K562 (cell line): ENCODE measurements around the gene DIS3L2.

Source experiments
- CBFA2T3 ChIP-seq: fragments of 450-650 bp; IDR thresholded peaks from 2 replicates; pipeline ENCODE4 v1.6.1; 2017
- CHCHD3 ChIP-seq: fragments of 250-450 bp; sonication (Bioruptor Pico); IDR thresholded peaks from 2 replicates; pipeline ENCODE4 v2.1.2; 2022; ENCODE audit warnings: mild to moderate bottlenecking
- CHD4 ChIP-seq: fragments of 200-600 bp; sonication (generic); IDR thresholded peaks from 3 replicates; pipeline ENCODE4 v1.6.1; 2012; ENCODE audit warnings: low read depth, mild to moderate bottlenecking, mixed read lengths, low read length, inconsistent platforms; ENCODE audit not compliant: insufficient read depth, insufficient replicate concordance, poor library complexity, severe bottlenecking
- NFATC3 ChIP-seq: fragments of 450-650 bp; IDR thresholded peaks from 2 replicates; pipeline ENCODE4 v1.6.1; 2017; ENCODE audit warnings: mild to moderate bottlenecking
- POLR2AphosphoS5 ChIP-seq: IDR thresholded peaks from 2 replicates; pipeline ENCODE4 v1.6.1; 2011; ENCODE audit warnings: mild to moderate bottlenecking, low read depth, low read length, moderate library complexity; ENCODE audit not compliant: control insufficient read depth, insufficient read depth
- SAP30 ChIP-seq: fragments of 200-600 bp; sonication (generic); IDR thresholded peaks from 2 replicates; pipeline ENCODE4 v1.6.1; 2012; ENCODE audit warnings: borderline replicate concordance, low read depth, mild to moderate bottlenecking, moderate library complexity, low read length, control low read depth, inconsistent platforms; ENCODE audit not compliant: insufficient read depth, poor library complexity, severe bottlenecking
- TCF7 ChIP-seq: sonication (generic); IDR thresholded peaks from 2 replicates; pipeline ENCODE4 v1.6.1; 2016; ENCODE audit warnings: antibody characterized with exemption, borderline replicate concordance
- TCF7L2 ChIP-seq: fragments of 150-350 bp; IDR thresholded peaks from 2 replicates; pipeline ENCODE4 v1.6.1; 2016; ENCODE audit warnings: low read depth, mild to moderate bottlenecking, low read length, moderate library complexity
- XRCC5 ChIP-seq: fragments of 200-400 bp; formaldehyde crosslinking; IDR thresholded peaks from 2 replicates; pipeline ENCODE4 v1.6.1; 2017; ENCODE audit warnings: low read depth, mild to moderate bottlenecking, low read length
- ZNF274 ChIP-seq: IDR thresholded peaks from 2 replicates; pipeline ENCODE4 v1.6.1; 2011; ENCODE audit warnings: low read depth, mild to moderate bottlenecking, low read length, moderate library complexity, borderline replicate concordance
- ZNF699 ChIP-seq: fragments of 250-450 bp; sonication (Bioruptor Pico); IDR thresholded peaks from 2 replicates; pipeline ENCODE4 v1.8.0; 2021; ENCODE audit warnings: mild to moderate bottlenecking, moderate library complexity; ENCODE audit not compliant: insufficient replicate concordance
- TF ChIP-seq, protein P1 (sequence below): fragments of 450-650 bp; IDR thresholded peaks from 2 replicates; pipeline ENCODE4 v1.6.1; 2016
- TF ChIP-seq, protein P2 (sequence below), 2 experiments: fragments of 450-650 bp in 1 of 2; IDR thresholded peaks; 2 replicates each; pipeline ENCODE4 v1.6.1; 2011 to 2017; ENCODE audit warnings: low read depth in 2 of 2, antibody characterized with exemption in 1 of 2, borderline replicate concordance in 1 of 2, low read length in 1 of 2, mild to moderate bottlenecking in 1 of 2, mixed read lengths in 1 of 2; ENCODE audit not compliant: control insufficient read depth in 1 of 2

DNA sequence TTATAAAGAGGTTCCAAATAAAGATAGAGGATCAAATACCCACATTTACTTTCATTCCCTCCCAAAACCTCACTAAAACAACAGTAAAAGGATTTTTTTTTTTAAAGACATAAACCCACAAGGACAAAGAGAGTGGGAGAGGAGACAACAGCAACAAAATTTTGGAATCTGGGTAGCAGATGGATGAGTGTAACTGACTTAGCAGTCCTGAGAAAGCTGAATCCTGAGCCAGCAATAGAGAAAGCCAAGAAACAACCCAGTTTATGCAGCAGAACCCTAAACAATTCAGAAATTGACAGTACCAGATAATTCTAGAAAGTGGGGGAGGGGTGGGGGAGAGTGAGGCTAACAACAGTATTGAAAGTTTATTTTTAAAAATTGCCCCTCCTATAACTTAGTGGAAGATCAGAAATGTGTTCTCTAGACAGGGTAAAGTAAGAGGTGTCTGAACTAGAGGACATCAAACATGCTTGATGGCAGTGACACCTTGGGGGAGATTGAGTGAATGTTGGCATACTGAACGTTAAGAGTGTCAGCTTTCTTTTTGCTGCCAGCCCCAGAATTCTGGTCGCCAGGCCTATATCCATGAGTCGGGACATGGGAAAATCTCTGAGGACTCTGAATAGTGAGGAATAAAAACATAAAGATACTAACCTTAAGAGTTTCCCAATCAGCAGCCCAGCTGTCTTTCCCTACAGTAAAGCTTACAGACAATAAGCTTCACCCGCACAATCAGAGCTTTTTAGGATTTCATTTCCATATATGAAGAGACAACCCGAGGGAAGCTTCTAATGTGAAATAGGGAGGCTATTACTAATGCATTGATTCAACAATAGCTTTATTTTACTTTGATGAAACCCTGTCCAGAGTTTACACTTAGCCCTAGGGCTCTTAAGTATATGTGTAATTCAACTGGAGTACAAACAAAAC lies 289.0 kb downstream of the DIS3L2 start:
- TF ChIP-seq TCF7 (no peak), POLR2AphosphoS5 (no peak), CHD4 (no peak), XRCC5 (no peak), ZNF274 (no peak), TCF7L2 (no peak), CBFA2T3 (no peak), NFATC3 (no peak), SAP30 (no peak), CHCHD3 (CRISPR knock-in tag) (no peak), ZNF699 (CRISPR knock-in tag) (no peak)
- TF ChIP-seq, protein P1, sequence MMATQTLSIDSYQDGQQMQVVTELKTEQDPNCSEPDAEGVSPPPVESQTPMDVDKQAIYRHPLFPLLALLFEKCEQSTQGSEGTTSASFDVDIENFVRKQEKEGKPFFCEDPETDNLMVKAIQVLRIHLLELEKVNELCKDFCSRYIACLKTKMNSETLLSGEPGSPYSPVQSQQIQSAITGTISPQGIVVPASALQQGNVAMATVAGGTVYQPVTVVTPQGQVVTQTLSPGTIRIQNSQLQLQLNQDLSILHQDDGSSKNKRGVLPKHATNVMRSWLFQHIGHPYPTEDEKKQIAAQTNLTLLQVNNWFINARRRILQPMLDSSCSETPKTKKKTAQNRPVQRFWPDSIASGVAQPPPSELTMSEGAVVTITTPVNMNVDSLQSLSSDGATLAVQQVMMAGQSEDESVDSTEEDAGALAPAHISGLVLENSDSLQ: no peak
- TF ChIP-seq, protein P2, sequence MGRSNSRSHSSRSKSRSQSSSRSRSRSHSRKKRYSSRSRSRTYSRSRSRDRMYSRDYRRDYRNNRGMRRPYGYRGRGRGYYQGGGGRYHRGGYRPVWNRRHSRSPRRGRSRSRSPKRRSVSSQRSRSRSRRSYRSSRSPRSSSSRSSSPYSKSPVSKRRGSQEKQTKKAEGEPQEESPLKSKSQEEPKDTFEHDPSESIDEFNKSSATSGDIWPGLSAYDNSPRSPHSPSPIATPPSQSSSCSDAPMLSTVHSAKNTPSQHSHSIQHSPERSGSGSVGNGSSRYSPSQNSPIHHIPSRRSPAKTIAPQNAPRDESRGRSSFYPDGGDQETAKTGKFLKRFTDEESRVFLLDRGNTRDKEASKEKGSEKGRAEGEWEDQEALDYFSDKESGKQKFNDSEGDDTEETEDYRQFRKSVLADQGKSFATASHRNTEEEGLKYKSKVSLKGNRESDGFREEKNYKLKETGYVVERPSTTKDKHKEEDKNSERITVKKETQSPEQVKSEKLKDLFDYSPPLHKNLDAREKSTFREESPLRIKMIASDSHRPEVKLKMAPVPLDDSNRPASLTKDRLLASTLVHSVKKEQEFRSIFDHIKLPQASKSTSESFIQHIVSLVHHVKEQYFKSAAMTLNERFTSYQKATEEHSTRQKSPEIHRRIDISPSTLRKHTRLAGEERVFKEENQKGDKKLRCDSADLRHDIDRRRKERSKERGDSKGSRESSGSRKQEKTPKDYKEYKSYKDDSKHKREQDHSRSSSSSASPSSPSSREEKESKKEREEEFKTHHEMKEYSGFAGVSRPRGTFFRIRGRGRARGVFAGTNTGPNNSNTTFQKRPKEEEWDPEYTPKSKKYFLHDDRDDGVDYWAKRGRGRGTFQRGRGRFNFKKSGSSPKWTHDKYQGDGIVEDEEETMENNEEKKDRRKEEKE (IDR thresholded peaks at IDR 0.05; ENCODE audit: borderline replicate concordance in 1 of 2, control insufficient read depth in 1 of 2, low read depth in 2 of 2, low read length in 1 of 2): no peak
